BJ (cell line): ENCODE measurements around the gene DMRT2. TPM values are rescaled to one million over a fixed set of nuclear protein-coding genes. Genes with fewer than 3 reads are reported as not detected.

Source experiments
- CTCF ChIA-PET: fragments of 350-600 bp; formaldehyde crosslinking; extraction: SDS; loops from one replicate; lab custom pipeline; 2021; ENCODE audit warnings: antibody characterized with exemption, inconsistent platforms; lab: Yijun Ruan, JAX
- POLR2A ChIA-PET: fragments of 300-600 bp; sonication (Branson Sonifier 250); formaldehyde crosslinking; extraction: SDS; loops from one replicate; lab custom pipeline; 2021; ENCODE audit warnings: antibody characterized with exemption; lab: Charles Lee
- DNase-seq: peaks from one replicate; pipeline ENCODE4 v3.0.0-alpha.2; 2011; ENCODE audit warnings: low read depth
- H3K27me3 ChIP-seq: 2 replicates; pipeline ENCODE4 v1.6.0; 2011; ENCODE audit warnings: low read length; ENCODE audit not compliant: control insufficient read depth, insufficient read depth
- H3K36me3 ChIP-seq: 2 replicates; pipeline ENCODE4 v1.5.1; 2011; ENCODE audit warnings: low read length; ENCODE audit not compliant: control insufficient read depth, insufficient read depth
- H3K4me3 ChIP-seq: 2 replicates; pipeline ENCODE4 v1.5.1; 2011; ENCODE audit warnings: low read depth, mild to moderate bottlenecking, control low read depth, low read length
- CTCF ChIP-seq: IDR thresholded peaks from 2 replicates; pipeline ENCODE4 v1.5.1; 2011; ENCODE audit warnings: low read depth, mild to moderate bottlenecking, control low read depth, inconsistent platforms, low read length, moderate library complexity; ENCODE audit not compliant: insufficient read depth
- polyA plus RNA-seq: library from polyadenylated mRNA; depleted of rRNA; stranded (reverse); fragments of >200 nt; gene quantifications from 2 replicates; pipeline ENCODE4 v1.2.3, GENCODE V29; 2011

DMRT2 gene
- polyA plus RNA-seq, 1 experiment = not detected

- ChIA-PET CTCF (no interaction called here), POLR2A (no interaction called here)
- TF ChIP-seq CTCF = no peak
- H3K4me3 ChIP-seq = no peak overlapping the region
- no peaks in the 10 kb centered on the region for H3K36me3 ChIP-seq
- no peak for DNase-seq
- H3K27me3 ChIP-seq = peaks cover 4% of the 10 kb centered on the region
These were observed 3.3 kb upstream of the DMRT2 start for GRCh38 chr9:1046639-1047572.

- DNase-seq = no peak
- ChIA-PET CTCF (no interaction called here), POLR2A (no interaction called here)
- Histone ChIP-seq H3K4me3 (no peak overlapping the region), H3K27me3 (peaks cover 4% of the 10 kb centered on the region), H3K36me3 (no peaks in the 10 kb centered on the region)
- TF ChIP-seq CTCF = no peak
These were observed 2.4 kb upstream of the DMRT2 start for GRCh38 chr9:1047591-1048230.

- ChIA-PET POLR2A (no interaction called here), CTCF (no interaction called here)
- no peaks in the 10 kb centered on the region for H3K36me3 ChIP-seq
- H3K4me3 ChIP-seq = no peak overlapping the region
- DNase-seq = no peak
- H3K27me3 ChIP-seq = peaks cover 4% of the 10 kb centered on the region
- TF ChIP-seq CTCF = no peak
These were observed 1.9 kb upstream of the DMRT2 start for GRCh38 chr9:1048231-1048619.

- Histone ChIP-seq H3K4me3 (no peak overlapping the region), H3K27me3 (peaks cover 4% of the 10 kb centered on the region), H3K36me3 (no peaks in the 10 kb centered on the region)
- ChIA-PET CTCF (no interaction called here), POLR2A (no interaction called here)
- DNase-seq = no peak
- no peak for TF ChIP-seq CTCF
These were observed 1.3 kb upstream of the DMRT2 start for GRCh38 chr9:1048811-1049210.

- peaks cover 4% of the 10 kb centered on the region for H3K27me3 ChIP-seq
- no peak overlapping the region for H3K4me3 ChIP-seq
- CTCF ChIA-PET = no interaction called here
- TF ChIP-seq CTCF = no peak
- POLR2A ChIA-PET = no interaction called here
- H3K36me3 ChIP-seq = no peaks in the 10 kb centered on the region
- no peak for DNase-seq
These were observed 516 bp upstream of the DMRT2 start for GRCh38 chr9:1049641-1050040.
